OCI-LY7 (cell line): Measurements from ENCODE around the gene ST6GALNAC2. TPM values are rescaled to one million over a fixed set of nuclear protein-coding genes. Genes with fewer than 3 reads are reported as not detected.

Source experiments
- BruUV-seq: library from RNA; stranded (reverse); fragments of 400-500 nt; replicated peaks from 2 replicates; lab custom pipeline; 2021; lab: Mats Ljungman, UMichigan
- CTCF ChIA-PET: fragments of 300-600 bp; sonication (Branson Sonifier 250); formaldehyde crosslinking; loops from one replicate; lab custom pipeline; 2022; ENCODE audit warnings: antibody characterized with exemption; ENCODE audit not compliant: unreplicated experiment; lab: Charles Lee
- POLR2A ChIA-PET: fragments of 300-600 bp; sonication (Branson Sonifier 250); formaldehyde crosslinking; loops from one replicate; lab custom pipeline; 2022; ENCODE audit warnings: antibody characterized with exemption; lab: Charles Lee
- DNase-seq: peaks from one replicate; pipeline ENCODE4 v3.0.0-alpha.2; 2015; ENCODE audit warnings: low spot score
- H2AFZ ChIP-seq: fragments of 200-600 bp; sonication (generic), shearing (Covaris generic); 2 replicates; pipeline ENCODE4 v1.6.1; 2014; ENCODE audit warnings: mild to moderate bottlenecking, antibody characterized with exemption, low read length, moderate library complexity
- H3K27ac ChIP-seq: fragments of 200-600 bp; sonication (generic); 2 replicates; pipeline ENCODE4 v1.5.1; 2014; ENCODE audit warnings: mixed run types, low read depth, mild to moderate bottlenecking, moderate library complexity, low read length, inconsistent platforms; ENCODE audit not compliant: poor library complexity, severe bottlenecking
- H3K36me3 ChIP-seq: fragments of 200-600 bp; sonication (generic); 2 replicates; pipeline ENCODE4 v1.6.1; 2014; ENCODE audit warnings: mild to moderate bottlenecking, antibody characterized with exemption, low read length, moderate library complexity, mixed read lengths; ENCODE audit not compliant: insufficient read depth
- H3K4me1 ChIP-seq: fragments of 200-600 bp; sonication (generic); 2 replicates; pipeline ENCODE4 v1.5.1; 2014; ENCODE audit warnings: mild to moderate bottlenecking, low read length; ENCODE audit not compliant: insufficient read depth, poor library complexity, severe bottlenecking
- H3K4me2 ChIP-seq: fragments of 200-600 bp; sonication (generic); 2 replicates; pipeline ENCODE4 v1.6.1; 2014; ENCODE audit warnings: mild to moderate bottlenecking, low read length
- H3K4me3 ChIP-seq: fragments of 200-600 bp; sonication (generic); 2 replicates; pipeline ENCODE4 v1.5.1; 2014; ENCODE audit warnings: mild to moderate bottlenecking, low read depth, low read length; ENCODE audit not compliant: poor library complexity, severe bottlenecking
- H3K79me2 ChIP-seq: fragments of 200-600 bp; sonication (generic); 2 replicates; pipeline ENCODE4 v1.6.1; 2016; ENCODE audit warnings: low read depth, mild to moderate bottlenecking, low read length, moderate library complexity, mixed read lengths; ENCODE audit not compliant: insufficient read depth
- H3K9me2 ChIP-seq: fragments of 200-600 bp; sonication (generic); 2 replicates; pipeline ENCODE4 v1.6.1; 2016; ENCODE audit warnings: mild to moderate bottlenecking, low read length, mixed read lengths; ENCODE audit not compliant: insufficient read depth
- H3K9me3 ChIP-seq: fragments of 200-600 bp; sonication (generic); 2 replicates; pipeline ENCODE4 v1.6.1; 2014; ENCODE audit warnings: mild to moderate bottlenecking, mixed run types, low read length, mixed read lengths
- H4K20me1 ChIP-seq: fragments of 200-600 bp; sonication (generic); 2 replicates; pipeline ENCODE4 v1.6.1; 2014; ENCODE audit warnings: mild to moderate bottlenecking, antibody characterized with exemption, low read length, moderate library complexity, mixed read lengths; ENCODE audit not compliant: insufficient read depth
- EZH2phosphoT487 ChIP-seq: fragments of 200-600 bp; sonication (generic); IDR thresholded peaks from 2 replicates; pipeline ENCODE4 v1.6.1; 2018; ENCODE audit warnings: low read depth, borderline replicate concordance, mild to moderate bottlenecking, mixed run types, antibody characterized with exemption, low read length, moderate library complexity, mixed read lengths
- intact Hi-C: fragments of 100-400 bp; cut with micrococcal nuclease; formaldehyde crosslinking; loops from one replicate; pipeline ENCODE4 v1.10.0; 2022; ENCODE audit not compliant: unreplicated experiment
- total RNA-seq, 2 experiments: library from RNA; depleted of rRNA in 1 of 2; stranded (reverse); fragments of >200 nt in 1 of 2; shearing (Covaris generic) in 1 of 2; gene quantifications; 2 replicates each; pipeline ENCODE4 v1.2.3, GENCODE V29; 2014 to 2022
- TF ChIP-seq, protein P1 (sequence below): fragments of 200-600 bp; sonication (generic); conservative IDR thresholded peaks from 2 replicates; pipeline ENCODE4 v1.5.1; 2014; ENCODE audit warnings: mild to moderate bottlenecking, antibody characterized with exemption, low read length, moderate library complexity, mixed read lengths

ST6GALNAC2 gene
- total RNA-seq, 2 experiments from 2014 or later: not detected

DNA sequence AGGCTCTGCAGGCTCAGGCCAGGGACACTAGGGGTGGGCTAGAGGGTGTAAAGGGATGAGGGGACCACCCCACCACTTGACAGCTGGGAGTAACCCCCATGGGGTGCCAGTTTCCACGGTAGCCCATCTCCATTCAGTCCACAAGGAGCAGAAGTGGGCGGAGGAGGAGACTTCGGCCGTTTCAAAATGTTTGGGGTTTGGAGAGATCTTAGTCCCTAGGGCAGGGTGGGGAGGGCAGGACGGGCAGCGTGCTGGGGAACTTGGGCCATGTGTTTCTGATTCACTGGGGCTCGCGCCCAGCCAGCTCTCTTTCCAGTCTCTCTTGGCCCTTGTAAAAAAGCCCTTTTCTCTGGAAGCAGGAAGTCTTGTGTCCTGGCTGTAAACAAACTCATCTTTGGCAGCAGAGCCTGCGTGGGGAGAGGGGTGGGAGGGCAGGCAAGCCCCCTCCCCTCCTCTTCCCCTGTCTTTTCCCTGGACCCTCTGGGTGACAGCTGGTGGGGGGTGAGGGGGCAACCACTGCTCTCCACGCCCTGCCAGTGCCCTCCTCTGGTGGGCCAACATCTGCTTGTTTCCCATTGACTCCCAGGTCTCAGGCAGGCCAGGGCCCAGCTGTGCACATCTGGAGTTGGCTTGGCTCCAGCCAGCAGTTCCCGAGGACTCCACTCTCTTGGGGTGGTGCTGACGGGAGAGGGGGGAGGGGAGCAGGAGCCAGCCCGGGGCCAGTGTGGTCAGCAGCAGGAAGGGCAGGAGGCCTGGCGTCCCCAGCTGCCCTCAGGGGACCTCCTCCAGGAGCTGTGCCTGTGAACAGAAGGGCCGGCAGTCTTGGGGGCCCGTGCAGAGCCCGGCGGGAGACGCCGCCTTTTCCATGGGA, 56.2 kb downstream of the ST6GALNAC2 start:
- no TSS peak for BruUV-seq
- ChIA-PET POLR2A (interaction anchor here (0.6 to 3.3 kb wide), 15 partner anchors 11 to 176 kb away, joined by 3 to 53 read pairs (median 4); partner anchors contain the start of genes PRCD and PRPSAP1), CTCF (interaction anchor here (0.6 to 1.7 kb wide), 2 partner anchors 18 to 148 kb away, joined by 3 to 7 read pairs; no protein-coding TSS in a partner anchor)
- H3K9me3 ChIP-seq: no peaks in the 10 kb centered on the region
- peak overlapping the region; percentile 82 for H2AFZ ChIP-seq
- H4K20me1 ChIP-seq: no peaks in the 10 kb centered on the region
- H3K4me3 ChIP-seq: peak overlapping the region; percentile 68
- no peaks in the 10 kb centered on the region for H3K36me3 ChIP-seq
- peak overlapping the region; percentile 84 for H3K4me2 ChIP-seq
- DNase-seq: peak; percentile 50
- peaks cover 43% of the 10 kb centered on the region for H3K4me1 ChIP-seq
- H3K79me2 ChIP-seq: no peaks in the 10 kb centered on the region
- TF ChIP-seq, protein P1, sequence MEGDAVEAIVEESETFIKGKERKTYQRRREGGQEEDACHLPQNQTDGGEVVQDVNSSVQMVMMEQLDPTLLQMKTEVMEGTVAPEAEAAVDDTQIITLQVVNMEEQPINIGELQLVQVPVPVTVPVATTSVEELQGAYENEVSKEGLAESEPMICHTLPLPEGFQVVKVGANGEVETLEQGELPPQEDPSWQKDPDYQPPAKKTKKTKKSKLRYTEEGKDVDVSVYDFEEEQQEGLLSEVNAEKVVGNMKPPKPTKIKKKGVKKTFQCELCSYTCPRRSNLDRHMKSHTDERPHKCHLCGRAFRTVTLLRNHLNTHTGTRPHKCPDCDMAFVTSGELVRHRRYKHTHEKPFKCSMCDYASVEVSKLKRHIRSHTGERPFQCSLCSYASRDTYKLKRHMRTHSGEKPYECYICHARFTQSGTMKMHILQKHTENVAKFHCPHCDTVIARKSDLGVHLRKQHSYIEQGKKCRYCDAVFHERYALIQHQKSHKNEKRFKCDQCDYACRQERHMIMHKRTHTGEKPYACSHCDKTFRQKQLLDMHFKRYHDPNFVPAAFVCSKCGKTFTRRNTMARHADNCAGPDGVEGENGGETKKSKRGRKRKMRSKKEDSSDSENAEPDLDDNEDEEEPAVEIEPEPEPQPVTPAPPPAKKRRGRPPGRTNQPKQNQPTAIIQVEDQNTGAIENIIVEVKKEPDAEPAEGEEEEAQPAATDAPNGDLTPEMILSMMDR: peak; percentile 5; the same call in 1 of the 2 replicates
- TF ChIP-seq EZH2phosphoT487: no peak
- intact Hi-C loops: no loop called here
- H3K9me2 ChIP-seq: no peaks in the 10 kb centered on the region
- H3K27ac ChIP-seq: peak overlapping the region; percentile 94

DNA sequence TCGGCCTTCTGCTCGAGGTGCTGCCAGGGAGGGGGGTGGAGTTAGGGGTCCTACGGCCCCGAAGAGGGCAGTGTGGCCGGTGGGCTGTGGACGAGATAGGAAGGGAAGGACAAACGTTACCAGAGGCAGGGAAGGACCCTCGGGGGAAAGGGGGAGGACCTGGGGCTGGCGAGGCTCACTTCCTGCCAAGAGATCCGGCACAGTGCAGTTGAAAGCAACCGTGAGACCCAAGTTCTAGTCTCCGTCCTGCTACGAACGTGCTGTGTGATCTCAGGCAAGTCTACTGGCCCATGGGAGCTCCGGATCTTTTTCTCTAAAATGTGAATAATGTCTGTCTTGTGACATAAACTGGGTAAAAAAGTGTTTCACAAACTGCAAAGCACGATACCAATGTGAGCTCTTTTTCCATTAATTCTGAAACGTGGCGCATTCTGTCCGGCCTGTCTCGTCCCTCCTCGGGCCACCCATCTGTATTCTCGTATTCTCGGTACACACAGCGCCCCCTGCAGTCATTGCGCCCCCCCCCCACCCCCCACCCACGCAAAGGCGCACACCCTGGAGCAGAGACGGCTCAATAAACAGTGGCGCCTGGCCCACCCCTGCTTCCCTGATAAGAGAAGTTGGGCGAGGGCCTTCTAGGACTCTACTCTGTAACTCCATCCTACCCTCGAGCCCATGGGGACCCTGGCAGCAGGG, 57.0 kb downstream of the ST6GALNAC2 start:
- Histone ChIP-seq H4K20me1 (no peaks in the 10 kb centered on the region), H3K79me2 (no peaks in the 10 kb centered on the region), H3K27ac (peak overlapping the region; percentile 94), H3K36me3 (no peaks in the 10 kb centered on the region), H3K9me3 (no peaks in the 10 kb centered on the region), H3K9me2 (no peaks in the 10 kb centered on the region), H3K4me1 (peaks cover 43% of the 10 kb centered on the region), H3K4me2 (peak overlapping the region; percentile 84), H3K4me3 (peak overlapping the region; percentile 68), H2AFZ (peak overlapping the region; percentile 82)
- DNase-seq: peak; percentile 85
- intact Hi-C loops: loop anchor here (1.0 kb wide), 2 partner anchors 19 to 29 kb away; no protein-coding TSS in a partner anchor
- TF ChIP-seq EZH2phosphoT487: no peak
- TF ChIP-seq, protein P1: peak; percentile 75
- TSS peak; percentile 75 for BruUV-seq
- ChIA-PET CTCF (interaction anchor here (0.6 to 1.8 kb wide), 9 partner anchors 17 to 254 kb away, joined by 3 to 7 read pairs (median 4); no protein-coding TSS in a partner anchor), POLR2A (interaction anchor here (0.6 to 3.3 kb wide), 17 partner anchors 12 to 873 kb away, joined by 3 to 53 read pairs (median 4); partner anchors contain the start of genes PRCD and PRPSAP1)
